Activated T-cell treated with anti-CD3 and anti-CD28 coated beads, Interleukin-2, amount 50 U/mL, for 1 hour (primary cell): ENCODE data around the gene ANAPC5.
"Not testable (repeated sequence)": the region's sequence is repeated elsewhere in the genome, so short reads cannot be mapped to it uniquely, and the experiment has no call there.

ENCODE experiments used
- DNase-seq: peaks from one replicate; pipeline ENCODE4 v3.0.0-alpha.2; 2020

The ANAPC5 gene

GRCh38 chr12:121307397-121307796, 44.8 kb downstream of the ANAPC5 start:
- not testable (repeated sequence) for DNase-seq

GRCh38 chr12:121304306-121304705, 47.9 kb downstream of the ANAPC5 start:
- no peak for DNase-seq

GRCh38 chr12:121301876-121302275, 50.3 kb downstream of the ANAPC5 start:
- no peak for DNase-seq

DNA sequence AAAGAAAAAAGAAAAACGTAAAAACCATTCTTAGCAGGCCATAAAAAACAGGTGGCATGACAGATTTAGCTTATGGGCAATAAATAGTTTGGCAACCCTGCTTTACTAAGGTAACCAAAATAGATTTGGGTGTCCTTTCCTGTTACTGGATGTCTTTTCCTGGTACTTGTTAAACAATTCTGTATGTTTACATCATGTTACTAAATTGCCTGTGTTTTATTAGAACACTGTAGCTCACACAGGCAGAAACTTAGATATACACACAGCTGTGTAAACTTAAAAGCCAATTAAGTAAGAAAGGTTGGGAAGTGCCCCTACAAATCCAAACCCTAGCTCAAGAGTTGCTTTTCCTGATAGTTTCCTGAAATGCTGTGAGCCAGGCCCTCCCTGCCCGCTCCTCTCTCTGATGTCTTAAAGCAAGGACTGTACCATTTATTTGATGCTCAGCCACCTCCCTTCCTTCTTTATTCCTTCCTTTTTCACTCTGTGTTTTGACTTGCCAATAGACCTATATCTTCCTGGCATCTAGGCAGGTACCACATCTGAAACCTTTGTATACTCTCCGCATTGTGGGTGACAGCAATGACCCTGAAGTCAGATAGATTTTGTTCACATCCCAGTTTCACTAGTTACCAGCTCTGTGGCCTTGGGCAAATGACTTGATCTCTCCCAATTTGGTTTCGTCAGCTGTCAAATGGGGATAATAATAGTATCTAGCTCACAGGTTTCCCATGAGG, 52.0 kb downstream of the ANAPC5 start:
- no peak for DNase-seq

GRCh38 chr12:121299662-121300061, 52.5 kb downstream of the ANAPC5 start:
- DNase-seq: no peak

DNA sequence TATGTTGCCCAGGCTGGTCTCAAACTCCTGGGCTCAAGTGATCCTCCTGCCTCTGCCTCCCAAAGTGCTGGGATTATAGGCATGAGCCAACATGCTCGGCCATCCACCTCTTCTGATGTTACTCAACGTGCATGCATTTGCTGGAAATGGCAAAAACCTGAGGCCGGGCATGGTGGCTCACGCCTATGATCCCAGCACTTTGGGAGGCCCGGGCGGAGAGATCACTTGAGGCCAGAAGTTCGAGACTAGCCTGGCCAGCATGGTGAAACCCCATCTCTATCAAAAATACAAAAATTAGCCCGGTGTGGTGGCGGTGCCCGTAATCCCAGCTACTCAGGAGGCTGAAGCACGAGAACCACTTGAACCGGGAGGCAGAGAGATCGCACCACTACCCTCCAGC, 53.8 kb downstream of the ANAPC5 start:
- not testable (repeated sequence) for DNase-seq

DNA sequence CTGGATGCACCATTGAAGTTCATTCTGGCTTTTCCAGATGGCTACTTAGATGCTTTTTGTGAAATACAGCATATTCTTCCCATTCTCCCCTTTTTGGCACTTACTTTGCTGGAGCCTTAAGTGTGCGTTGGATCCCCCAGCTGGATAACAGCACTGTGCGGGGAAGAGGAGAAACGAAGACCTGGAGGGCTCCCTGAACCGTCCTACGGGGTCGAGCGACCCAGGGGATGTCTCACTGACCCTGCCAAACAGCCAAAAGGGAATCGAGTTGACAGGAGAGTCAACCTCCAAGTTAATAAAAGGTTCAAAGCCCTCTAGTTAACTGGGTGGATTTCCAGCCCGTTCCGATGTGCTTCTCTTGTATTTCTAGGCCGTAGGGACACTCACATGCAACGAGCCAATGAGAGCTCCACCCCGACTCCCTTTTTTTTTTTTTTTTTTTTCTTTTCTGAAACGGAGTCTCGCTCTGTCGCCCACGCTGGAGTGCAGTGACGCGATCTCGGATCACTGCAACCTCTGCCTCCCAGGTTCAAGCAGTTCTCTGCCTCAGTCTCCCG, 54.7 kb downstream of the ANAPC5 start:
- peak; percentile 30 for DNase-seq

DNA sequence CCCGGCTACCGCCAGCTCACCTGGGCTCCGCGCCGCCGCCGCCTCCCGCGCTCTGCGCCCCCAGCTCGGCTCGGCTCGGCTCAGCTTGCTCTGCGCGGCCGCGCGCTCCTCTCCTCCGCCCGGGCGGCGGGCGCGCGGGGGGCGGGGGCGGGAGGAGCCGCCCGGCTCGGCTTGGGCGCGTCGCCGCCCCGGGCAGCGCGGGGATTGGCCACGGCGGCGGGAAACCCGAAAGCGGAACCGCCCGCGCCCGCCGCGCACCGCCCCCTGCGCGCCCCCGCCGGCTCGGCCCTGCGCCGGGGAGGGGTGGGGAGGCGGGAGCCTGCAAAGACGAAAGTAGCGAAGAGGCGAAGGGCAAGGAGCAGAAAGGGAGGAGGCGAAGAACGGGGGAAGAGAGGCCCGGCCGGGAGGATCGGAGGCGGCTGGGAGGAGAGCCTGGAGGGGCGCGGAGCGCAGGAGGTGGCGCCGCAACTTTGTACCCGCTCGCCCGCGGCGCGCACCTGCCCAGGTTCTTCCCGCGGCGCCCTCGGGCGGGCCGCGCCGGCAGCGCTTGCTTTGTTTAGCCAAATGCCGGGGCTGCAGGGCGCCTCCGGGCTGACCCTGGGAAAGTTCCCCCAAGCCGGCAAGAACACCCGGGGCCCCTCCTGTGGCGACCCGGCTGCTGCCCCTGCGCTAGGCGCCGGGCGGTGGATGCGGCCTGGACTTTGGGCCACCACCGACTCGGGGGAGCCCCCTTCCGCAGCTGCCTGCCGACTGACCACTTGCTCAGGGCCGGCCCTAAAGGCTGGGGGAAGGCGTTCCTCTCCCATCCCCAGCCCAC, 55.4 kb downstream of the ANAPC5 start, which contains the start of gene CAMKK2:
CAMKK2 (minus strand) TSS at position 92 of the 817 bp plus-strand sequence. CDS start 22,183 bp downstream, outside the sequence.
- peak; percentile 94 for DNase-seq

DNA sequence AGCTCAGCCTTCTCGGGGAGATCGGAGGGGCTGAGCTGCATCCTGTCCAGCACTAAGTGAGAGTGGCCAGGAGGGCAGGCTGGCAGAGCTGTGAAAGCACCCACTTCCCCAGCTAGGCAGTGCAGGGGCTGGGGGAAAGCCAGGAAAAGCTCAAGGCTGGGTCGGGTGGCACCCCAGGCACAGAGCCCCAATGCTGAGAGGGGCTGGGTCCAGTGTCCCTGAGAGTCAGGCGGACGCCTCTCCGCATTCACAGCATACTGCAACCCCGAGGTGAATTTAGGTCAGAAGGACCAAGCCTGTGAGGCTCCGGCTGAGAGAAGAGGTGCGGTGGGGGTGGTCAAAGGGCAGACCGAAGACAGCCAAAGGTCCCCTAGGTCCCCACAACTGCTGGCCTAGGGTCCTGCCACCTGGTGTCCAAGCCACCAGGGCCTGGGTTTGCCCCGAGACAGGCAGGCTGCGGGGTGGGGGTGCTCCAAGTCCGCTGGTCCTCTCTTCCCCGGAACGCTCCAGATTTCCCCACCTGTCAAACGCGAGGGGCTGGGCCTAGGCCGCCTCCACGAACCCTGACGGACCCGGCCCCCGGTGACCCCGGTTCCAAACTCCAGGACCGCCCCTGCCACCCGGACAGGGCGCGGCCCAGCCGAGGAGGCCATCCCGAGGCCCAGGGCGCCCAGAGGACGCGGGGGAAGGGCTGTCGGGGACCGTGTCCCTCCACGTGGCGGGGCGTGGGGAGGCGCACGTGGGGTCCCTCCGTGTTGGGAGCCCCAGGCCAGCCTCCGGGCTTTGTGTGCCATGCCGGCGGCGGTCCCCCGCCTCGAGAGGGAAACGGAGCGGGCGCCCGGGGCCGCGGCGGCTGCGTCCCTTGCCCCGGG, 56.2 kb downstream of the ANAPC5 start:
- DNase-seq: no peak

DNA sequence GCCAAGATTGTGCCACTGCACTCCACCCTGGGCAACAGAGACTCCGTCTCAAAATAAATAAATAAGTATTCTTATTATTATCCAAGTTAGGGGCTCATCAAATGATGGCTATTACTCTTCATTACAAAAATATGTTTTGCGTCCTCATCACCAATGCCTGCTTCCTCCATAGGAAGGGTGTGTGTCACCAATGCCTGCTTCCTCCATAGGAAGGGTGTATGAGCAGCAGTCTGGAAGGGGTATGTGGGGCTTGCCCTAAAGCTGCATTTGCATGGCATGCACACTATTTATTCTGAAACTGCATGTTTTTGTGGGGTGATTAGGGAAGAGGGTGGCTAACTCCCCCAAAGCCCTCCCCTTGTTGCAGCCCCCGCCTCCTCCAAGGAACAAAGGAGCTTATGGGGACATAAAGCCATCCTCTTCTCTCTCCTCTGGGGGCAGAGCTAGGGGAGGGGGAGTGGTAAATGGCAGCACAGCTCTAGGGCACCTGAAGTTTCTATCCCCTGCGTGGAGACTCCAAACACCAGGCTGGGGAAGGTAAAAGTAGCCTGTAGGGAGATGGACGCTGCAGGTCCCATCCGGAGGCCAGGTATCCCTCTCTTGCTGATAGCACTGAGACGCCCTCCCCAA, 57.0 kb downstream of the ANAPC5 start:
- DNase-seq: no peak

DNA sequence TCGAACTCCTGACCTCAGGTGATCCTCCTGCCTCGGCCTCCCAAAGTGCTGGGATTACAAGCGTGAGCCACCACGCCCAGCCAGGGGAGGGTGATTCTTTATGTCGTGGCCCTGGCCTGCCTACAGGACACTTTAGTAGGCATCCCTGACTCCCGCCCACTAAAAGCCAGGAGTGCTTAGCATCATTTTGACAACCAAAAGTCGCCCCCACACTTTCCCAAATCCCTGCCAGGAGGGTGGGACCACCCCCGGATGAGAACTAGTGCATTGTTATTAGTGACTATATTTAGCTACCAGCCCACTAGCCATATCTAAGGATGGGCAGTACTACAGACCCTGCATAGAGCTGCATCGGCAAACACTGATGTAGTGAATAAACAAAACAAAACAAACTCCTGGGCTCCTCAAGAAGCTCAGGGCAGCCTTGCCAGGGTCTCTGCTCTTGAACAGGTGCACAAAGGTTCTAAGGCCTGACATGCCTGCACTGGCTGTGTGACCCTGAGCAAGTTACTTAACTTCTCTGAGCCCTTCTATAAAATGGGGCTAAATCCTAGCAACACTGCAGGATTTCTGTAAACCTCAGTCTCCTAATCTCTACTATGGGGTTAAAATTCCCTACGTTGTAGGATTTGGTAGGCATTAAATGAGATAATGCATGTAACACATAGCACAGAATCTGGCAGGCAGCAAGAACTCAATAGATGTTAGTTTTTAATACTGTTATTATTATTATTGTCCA, 57.9 kb downstream of the ANAPC5 start:
- no peak for DNase-seq

- DNase-seq: no peak
Observed at GRCh38 chr12:121293603-121294002, 58.6 kb downstream of the ANAPC5 start.

DNA sequence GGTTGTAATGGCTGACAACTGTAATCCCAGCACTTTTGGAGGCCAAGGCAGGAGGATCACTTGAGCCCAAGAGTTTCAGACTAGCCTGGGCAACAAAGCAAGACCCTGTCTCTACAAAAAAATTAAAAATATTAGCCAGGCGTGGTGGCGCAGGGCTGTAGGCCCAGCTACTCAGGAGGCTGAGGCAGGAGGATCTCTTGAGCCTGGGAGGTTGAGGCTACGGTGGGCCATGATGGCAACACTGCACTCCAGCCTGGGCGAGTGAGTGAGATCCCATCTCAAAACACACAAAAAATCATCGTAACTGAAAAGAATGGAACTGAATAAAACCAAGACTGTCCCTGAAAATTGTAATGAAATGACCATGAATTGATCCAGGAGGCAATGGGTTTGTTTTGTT, 61.8 kb downstream of the ANAPC5 start:
- no peak for DNase-seq

- DNase-seq: no peak
Observed at GRCh38 chr12:121289962-121290361, 62.2 kb downstream of the ANAPC5 start.

DNA sequence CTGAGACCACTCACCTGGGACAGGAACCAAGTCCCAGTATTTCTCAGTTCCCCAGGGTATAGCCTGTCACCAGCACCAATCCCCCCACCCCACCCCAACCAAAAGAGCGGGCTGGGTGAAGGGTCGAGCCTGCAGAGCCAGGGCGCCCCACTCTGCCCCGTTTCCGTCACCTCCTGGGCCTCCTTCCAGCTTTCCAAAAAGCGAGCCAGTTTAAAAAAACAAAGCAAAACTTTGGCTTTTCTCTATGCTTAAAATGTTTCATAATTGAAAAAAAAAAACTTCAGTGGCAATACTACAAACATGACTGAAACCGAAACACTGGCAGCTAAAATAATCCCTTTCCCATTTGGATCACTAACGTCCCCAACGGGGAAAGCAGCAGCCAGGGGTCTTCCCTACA, 63.2 kb downstream of the ANAPC5 start:
- DNase-seq: no peak

DNA sequence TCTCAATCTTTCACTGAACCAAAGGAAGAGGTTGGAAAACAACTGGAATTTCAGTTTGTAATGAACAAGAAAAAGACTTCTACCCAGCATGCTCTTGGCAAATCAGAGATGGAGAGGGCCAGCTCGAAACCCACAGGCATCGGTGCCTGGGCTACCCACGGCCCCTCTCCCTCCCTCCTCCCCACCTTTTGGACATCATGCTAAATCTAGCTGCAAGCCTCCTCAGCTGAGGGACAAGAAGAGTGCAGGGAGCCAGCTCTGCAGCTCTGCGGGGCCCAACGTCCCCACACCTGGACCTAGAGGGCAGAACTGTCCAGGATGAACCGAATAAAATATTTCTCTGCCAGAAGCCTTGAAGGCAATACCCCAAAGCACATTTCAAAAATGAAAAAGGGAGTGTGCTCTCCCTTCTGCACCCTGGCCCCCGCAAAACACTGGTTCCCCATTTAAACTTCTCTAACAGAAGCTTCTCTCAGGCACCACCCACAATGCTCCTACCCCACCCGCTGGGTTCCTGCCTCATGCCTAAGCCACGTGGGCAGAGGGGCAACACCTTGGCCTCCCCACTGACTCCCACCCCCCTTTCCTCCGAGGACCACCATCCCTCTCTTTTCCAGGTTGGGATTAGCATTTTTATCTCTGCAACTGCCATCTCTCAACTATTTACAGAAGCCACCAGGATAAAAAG, 63.9 kb downstream of the ANAPC5 start:
- no peak for DNase-seq

DNA sequence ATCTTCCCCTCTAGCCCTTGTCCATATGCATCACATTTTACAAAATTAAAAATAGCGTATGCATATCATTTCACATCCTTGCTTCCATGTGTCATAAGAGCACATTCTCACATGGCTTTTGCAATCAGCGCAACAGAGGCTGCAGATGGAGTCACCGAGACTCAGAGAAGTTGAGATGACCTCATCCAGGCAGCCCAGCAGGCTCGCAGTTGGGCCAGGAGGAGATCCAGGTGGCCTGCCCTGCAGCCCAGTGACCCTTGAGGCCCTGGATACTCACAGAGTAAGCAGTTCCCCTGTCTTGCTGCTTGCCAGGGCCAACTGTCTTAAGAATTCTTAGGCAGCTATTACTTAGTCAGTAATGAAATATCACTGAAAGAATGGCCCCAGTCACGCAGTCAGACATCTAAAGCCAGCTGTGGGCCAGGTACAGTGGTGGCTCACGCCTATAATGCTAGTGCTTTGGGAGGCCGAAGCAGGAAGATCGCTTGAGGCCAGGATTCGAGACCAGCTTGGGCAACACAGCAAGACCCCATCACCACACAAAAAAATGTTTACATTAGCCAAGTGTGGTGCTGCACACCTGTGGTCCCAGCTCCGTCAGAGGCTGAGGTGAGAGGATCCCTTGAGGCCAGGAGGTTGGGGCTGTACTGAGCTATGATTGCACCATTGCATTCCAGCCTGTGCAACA, 64.8 kb downstream of the ANAPC5 start:
- DNase-seq: no peak

DNA sequence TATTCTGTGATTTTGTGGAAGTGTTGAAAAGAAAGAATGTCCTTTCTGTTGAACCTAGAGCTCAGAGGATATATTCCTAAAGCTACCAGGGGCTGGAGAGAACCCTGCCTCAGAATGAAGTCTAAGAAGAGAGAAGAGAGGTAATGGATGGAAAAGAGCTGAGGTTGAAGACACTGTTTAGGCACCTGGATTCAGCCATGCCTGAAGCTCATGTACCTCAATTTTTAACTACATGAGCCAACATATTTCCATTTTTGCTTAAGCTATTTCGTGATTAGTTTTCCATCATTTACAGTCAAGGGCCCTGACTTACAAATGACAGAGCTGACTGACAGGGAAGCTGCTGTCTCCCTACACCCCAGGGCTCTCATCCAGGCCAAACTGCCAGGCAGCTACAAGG, 66.4 kb downstream of the ANAPC5 start:
- no peak for DNase-seq

- DNase-seq: no peak
Observed at GRCh38 chr12:121284551-121285390, 67.4 kb downstream of the ANAPC5 start.
